T-helper 1 cell treated with Interleukin-12 subunit alpha and Interleukin-12 subunit beta and Interleukin-4 antibody, amounts not matched to agents 30 μg/mL and 1 μg/mL, for 36 hours (primary cell): ENCODE data around the gene TLE7.

Source experiments
- H3K27ac Mint-ChIP-seq: one replicate; pipeline ENCODE4 v1.8.0; 2021; ENCODE audit warnings: mild to moderate bottlenecking, mixed read lengths
- H3K27me3 Mint-ChIP-seq: one replicate; pipeline ENCODE4 v1.8.0; 2021; ENCODE audit warnings: low read depth, mixed read lengths
- H3K36me3 Mint-ChIP-seq: one replicate; pipeline ENCODE4 v1.8.0; 2021; ENCODE audit warnings: low read depth, mixed read lengths
- H3K4me1 Mint-ChIP-seq: one replicate; pipeline ENCODE4 v1.8.0; 2021; ENCODE audit warnings: low read depth, mixed read lengths
- H3K4me3 Mint-ChIP-seq: one replicate; pipeline ENCODE4 v1.8.0; 2021; ENCODE audit warnings: mild to moderate bottlenecking, moderate library complexity, mixed read lengths
- H3K9me3 Mint-ChIP-seq: one replicate; pipeline ENCODE4 v1.8.0; 2021; ENCODE audit warnings: mixed read lengths

Gene TLE7

DNA sequence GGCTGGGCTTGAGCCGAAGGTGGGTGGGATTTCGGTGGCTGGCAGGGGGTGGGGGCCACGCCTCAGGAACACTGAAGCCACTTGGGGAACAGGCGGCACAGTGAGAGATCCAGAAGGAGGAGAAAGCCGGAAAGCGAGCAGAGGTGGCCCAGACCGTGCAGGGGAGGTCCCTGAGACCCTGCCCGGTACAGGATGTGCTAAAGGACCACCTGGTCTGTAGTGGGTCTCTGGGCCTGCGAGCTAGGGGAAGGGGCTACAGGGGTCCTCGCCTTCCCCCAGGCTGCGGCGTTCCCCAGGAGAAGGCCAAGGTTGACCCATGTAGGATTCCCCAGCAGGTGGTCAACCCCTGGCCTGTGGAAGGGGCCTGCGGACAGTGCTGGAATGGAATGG, at the start of gene TLE7:
Gene TLE7 (minus strand): TSS at position 4 of the 390 bp plus-strand sequence. CDS start 8,730 bp downstream, outside the sequence.
- Mint-ChIP-seq H3K9me3 (peaks cover 22% of the 10 kb centered on the region), H3K27ac (no peak within 1 kb of the TSS), H3K4me1 (no peaks in the 10 kb centered on the region), H3K36me3 (peaks cover 3% of the 10 kb centered on the region), H3K27me3 (no peaks in the 10 kb centered on the region), H3K4me3 (no peak within 1 kb of the TSS)

DNA sequence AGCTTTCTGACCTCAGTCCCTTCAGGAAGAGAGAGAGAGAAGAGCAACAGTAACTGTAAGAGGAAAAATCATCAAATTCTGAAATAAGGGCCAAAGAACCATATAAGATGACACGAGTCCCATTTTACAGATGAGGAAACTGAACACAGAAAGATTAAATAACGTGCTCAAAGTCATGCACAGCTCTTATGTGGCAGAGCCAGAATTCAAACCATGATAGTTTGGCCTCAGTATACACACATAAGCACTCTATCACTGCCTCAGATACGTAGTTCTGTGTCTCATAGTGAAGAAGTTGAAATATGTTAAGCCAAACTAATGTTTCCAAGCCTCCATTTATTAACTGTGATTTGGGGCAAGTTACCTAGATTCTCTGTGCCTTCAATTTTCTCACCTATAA, 49.2 kb upstream of the TLE7 start:
- Mint-ChIP-seq H3K4me1 (no peaks in the 10 kb centered on the region), H3K4me3 (no peak overlapping the region), H3K36me3 (no peaks in the 10 kb centered on the region)

DNA sequence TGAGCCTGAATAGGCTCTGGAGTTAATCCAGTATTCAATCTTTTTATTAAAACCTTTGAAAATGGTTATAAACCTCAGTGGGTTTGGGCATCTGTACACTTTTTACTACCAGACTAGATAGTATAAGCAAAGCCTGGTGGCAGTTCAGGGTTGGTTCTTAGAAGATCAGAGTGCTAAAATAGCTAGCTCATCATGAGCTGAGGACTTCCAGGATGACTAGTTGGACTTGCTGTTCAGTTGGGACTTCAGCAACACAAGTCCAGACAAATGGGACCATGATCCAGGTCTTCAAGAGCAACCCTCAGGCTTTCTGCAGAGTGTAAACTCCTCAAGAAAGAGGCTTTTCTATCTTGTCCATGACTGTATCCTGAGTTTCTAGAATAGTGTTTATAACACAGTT, 48.5 kb upstream of the TLE7 start:
- Mint-ChIP-seq H3K4me1 (no peaks in the 10 kb centered on the region), H3K4me3 (no peak overlapping the region), H3K27ac (no peak overlapping the region), H3K36me3 (no peaks in the 10 kb centered on the region), H3K9me3 (no peaks in the 10 kb centered on the region), H3K27me3 (no peaks in the 10 kb centered on the region)

More for the DNA sequence above, 49.2 kb upstream of the TLE7 start:
- Mint-ChIP-seq H3K27me3 (no peaks in the 10 kb centered on the region), H3K27ac (no peak overlapping the region), H3K9me3 (no peaks in the 10 kb centered on the region)

DNA sequence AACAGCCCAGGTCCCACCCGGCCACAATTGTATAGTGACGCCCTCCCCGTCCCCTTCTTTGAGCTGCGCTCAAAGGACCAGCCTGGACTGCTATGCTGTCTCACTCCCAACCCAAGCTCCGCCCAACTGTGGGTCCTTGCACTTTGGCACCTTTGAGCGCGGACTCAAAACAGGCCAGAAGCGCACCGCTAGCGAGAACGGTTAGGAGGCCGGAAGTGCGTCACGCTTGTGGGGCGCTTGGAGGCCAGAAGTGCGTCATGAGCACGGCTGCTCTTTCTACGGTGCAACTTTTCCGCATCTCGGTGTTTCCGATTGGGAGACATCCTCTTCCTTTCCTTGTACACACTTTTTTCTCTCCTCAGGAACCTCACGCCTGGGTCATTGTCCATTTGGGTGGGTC, 47.3 kb upstream of the TLE7 start, which contains the start of gene ZNF19:
Gene ZNF19 (minus strand): TSS at position 203 of the 400 bp plus-strand sequence. CDS start 7,210 bp downstream, outside the sequence.
- Mint-ChIP-seq H3K27ac (no peak within 1 kb of the TSS), H3K36me3 (no peaks in the 10 kb centered on the region), H3K4me3 (no peak within 1 kb of the TSS), H3K4me1 (peaks cover 5% of the 10 kb centered on the region), H3K27me3 (no peaks in the 10 kb centered on the region), H3K9me3 (no peaks in the 10 kb centered on the region)

DNA sequence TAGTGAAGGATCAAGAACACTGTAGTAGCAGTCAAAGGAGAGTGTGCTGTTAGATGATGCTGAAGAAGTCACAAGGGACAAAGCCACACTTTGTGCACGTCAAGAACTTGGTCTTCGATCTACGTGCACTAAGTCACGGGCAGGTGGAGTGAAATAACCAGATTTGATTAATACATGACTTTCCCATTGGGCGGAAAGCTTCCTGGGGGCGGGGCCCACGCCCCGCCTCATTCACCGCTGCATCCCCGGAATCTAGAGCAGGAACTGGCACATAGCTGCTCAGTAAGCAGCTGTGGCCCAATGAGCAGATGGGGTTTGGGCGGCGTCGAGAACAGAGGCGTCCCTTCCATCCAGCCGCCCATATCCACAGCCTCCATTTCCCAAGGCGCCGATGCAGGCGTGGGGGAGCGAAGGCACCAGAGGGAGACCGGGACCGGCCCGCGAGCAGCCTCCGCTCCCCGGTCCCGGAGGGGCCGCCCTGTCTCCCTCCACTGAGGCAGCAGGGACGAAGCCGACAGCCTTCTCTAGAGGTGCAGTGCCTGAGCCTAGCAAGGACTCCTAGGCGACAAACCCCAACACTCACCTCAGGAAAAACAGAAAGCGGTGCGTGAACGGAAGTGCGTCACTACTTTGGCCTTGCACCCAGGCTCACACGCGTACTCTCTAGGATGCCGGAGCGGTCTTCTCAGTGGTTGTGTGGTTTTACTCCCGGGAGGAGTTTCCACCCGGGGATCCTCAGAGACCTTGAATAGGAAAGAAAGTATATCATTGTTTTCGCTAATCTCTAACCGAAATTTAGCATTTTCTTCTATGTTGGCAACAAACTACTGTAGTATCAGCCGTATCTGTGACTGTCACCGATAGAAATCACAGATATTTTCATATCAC, 42.4 kb upstream of the TLE7 start:
- H3K27ac Mint-ChIP-seq = peak overlapping the region; percentile 69

DNA sequence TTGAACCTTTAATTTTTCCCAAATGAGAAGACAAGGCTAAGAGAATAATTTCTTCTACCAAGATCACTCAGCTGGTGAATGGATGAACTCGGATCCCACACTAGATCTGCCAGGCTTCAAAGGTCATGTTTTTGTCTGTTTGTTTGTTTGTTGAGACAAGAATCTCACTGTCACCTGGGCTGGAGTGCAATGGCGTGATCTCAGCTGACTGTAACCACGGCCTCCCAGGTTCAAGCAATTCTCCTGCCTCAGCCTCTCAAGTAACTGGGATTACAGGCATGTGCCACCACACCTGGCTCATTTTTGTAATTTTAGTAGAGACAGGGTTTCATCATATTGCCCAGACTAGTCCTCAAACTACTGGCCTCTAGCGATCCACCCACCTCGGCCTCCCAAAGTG, 40.7 kb upstream of the TLE7 start:
- Mint-ChIP-seq H3K4me1 (peaks cover 14% of the 10 kb centered on the region), H3K27ac (no peak overlapping the region), H3K27me3 (no peaks in the 10 kb centered on the region), H3K4me3 (no peak overlapping the region), H3K36me3 (no peaks in the 10 kb centered on the region), H3K9me3 (no peaks in the 10 kb centered on the region)

More for the DNA sequence above, 42.4 kb upstream of the TLE7 start:
- Mint-ChIP-seq H3K36me3 (no peaks in the 10 kb centered on the region), H3K9me3 (no peaks in the 10 kb centered on the region), H3K27me3 (no peaks in the 10 kb centered on the region), H3K4me1 (peaks cover 14% of the 10 kb centered on the region), H3K4me3 (peak overlapping the region; percentile 82)

DNA sequence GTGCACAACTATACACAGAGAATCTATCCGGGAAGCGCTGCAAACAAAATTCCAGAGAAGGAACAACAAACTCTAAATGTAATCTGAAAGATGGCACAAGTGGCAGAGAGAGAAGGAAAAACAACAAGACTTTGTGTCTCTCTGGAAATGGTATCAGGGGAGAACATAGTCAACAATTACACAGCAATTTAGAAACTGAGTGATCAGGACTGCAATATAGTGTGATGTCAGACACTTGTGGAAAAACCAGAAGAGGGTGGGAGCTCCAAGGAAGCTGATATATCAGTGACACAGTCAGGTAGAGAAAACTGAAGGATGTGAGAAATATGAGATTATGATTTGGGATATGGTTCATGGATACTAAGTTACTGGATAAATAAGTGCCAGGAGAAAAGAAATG, 39.1 kb upstream of the TLE7 start:
- Mint-ChIP-seq H3K4me3 (no peak overlapping the region), H3K9me3 (no peaks in the 10 kb centered on the region), H3K27ac (no peak overlapping the region), H3K27me3 (no peaks in the 10 kb centered on the region), H3K36me3 (peaks cover 2% of the 10 kb centered on the region), H3K4me1 (peaks cover 17% of the 10 kb centered on the region)

DNA sequence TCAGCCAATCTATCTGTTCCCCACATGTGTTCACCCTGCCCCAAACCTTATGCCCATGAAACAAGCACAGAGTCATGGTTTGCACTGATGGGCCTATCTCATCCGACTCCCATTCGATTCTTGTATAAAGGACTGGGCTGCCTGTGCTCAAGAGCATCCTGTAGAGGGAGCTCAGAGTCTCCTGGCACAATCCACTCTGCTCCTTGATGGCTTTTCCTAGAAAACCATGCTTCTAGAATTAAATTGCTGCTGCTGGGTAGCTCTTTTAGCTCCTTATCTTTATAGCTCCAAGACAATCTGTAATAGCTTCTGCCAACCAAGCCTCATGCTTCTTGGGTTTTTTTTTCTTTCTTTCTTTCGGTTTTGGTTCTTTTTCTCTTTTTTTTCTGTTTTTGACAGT, 37.6 kb upstream of the TLE7 start:
- Mint-ChIP-seq H3K27ac (no peak overlapping the region), H3K9me3 (no peaks in the 10 kb centered on the region), H3K27me3 (no peaks in the 10 kb centered on the region), H3K36me3 (peaks cover 5% of the 10 kb centered on the region), H3K4me3 (no peak overlapping the region), H3K4me1 (peaks cover 12% of the 10 kb centered on the region)

DNA sequence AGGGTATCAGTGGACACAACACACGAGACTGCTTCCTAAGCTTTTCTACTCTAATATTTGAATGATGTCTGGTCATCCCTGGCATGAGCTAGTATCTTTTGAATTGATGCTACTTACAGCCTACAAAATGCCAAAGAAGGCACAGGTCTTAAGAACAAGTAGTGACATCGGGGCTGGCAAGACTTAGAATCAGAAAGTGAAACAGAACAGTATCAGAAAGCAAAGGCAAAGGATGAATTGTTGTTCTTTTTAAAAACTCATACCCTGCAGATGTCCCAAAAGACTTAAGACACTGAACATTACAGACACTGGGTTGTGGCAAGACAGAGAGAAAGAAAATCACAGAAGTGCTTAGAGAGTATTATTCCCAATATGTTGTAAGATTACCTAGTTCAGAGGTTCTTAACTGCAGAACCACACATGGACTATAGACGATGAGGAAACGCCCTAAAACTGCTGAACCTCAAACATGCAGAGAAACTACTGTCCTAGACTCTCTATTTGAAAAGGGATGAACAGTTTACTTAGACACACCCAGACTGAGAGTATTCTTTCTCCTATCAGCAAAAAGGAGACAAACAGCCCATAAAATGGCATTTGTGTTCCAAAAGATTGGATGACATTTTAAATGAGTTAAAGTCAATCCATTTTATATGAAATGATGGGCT, 34.7 kb upstream of the TLE7 start:
- H3K36me3 Mint-ChIP-seq = peaks cover 5% of the 10 kb centered on the region
- peak overlapping the region; percentile 47 for H3K27ac Mint-ChIP-seq
- H3K4me1 Mint-ChIP-seq = peaks cover 5% of the 10 kb centered on the region
- H3K4me3 Mint-ChIP-seq = no peak overlapping the region
- no peaks in the 10 kb centered on the region for H3K9me3 Mint-ChIP-seq
- H3K27me3 Mint-ChIP-seq = no peaks in the 10 kb centered on the region

DNA sequence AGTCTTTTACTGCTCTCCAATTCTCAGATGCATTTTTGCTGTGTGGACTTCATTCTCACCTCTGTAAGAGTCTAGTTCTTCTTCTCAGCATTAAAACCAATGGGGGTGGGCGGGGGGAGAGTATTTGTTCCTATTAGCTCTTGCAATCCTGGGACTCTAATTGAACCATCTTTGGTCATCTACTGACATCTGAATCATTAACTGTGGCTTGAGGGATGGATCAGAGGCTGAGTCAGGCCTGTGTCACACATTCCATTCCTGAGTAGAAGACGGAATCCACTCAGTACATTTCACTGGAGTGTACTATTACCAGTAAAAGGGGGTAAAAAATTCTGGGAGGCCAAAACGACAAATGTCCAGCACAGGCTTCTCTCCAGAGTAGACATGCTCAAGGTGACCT, 33.0 kb upstream of the TLE7 start:
- H3K36me3 Mint-ChIP-seq = peaks cover 5% of the 10 kb centered on the region
- H3K27me3 Mint-ChIP-seq = no peaks in the 10 kb centered on the region
- H3K27ac Mint-ChIP-seq = no peak overlapping the region
- peaks cover 3% of the 10 kb centered on the region for H3K4me1 Mint-ChIP-seq
- no peaks in the 10 kb centered on the region for H3K9me3 Mint-ChIP-seq
- H3K4me3 Mint-ChIP-seq = no peak overlapping the region

DNA sequence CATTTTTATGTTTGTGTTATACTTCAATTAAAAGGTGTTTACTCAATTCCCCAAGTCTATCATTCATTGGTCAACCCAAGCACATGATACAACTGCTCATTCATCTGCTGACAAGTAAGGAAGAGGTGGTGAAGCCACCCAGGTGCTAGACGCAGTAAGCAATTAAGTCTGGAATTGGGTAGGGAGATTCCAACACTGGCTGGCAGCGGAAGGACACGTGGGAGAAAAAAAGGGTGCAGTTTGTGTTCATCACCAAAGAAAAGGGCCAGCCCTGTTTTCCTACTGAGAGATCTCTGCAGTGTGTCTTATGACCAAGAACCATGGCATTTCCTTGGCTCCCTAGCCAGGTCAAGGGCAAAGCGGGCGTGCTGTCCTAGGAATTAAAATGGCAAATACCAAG, 32.0 kb upstream of the TLE7 start:
- no peak overlapping the region for H3K27ac Mint-ChIP-seq
- H3K27me3 Mint-ChIP-seq = no peaks in the 10 kb centered on the region
- H3K36me3 Mint-ChIP-seq = peaks cover 5% of the 10 kb centered on the region
- H3K9me3 Mint-ChIP-seq = no peaks in the 10 kb centered on the region
- H3K4me1 Mint-ChIP-seq = peaks cover 3% of the 10 kb centered on the region
- H3K4me3 Mint-ChIP-seq = no peak overlapping the region

DNA sequence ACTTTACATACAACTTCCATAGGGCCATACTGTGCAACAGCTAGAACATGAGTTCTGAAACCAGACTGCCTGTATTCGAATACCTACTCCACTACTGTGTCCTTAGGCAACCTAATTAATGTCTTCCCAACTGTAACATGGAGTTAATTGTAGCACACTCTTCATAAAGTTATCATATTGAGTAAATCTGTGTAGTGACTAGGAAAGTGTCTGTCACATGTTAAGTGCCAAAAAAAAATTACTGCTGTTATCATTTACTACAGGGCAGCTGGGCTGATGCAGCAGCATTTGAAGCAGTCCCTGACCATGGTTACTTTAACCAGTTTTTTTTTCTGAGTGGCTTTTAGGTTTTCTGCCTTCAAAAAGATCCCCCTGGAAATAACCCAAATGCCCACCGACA, 31.1 kb upstream of the TLE7 start:
- Mint-ChIP-seq H3K36me3 (peaks cover 5% of the 10 kb centered on the region), H3K4me1 (peaks cover 3% of the 10 kb centered on the region), H3K4me3 (no peak overlapping the region), H3K9me3 (no peaks in the 10 kb centered on the region), H3K27ac (no peak overlapping the region), H3K27me3 (no peaks in the 10 kb centered on the region)

DNA sequence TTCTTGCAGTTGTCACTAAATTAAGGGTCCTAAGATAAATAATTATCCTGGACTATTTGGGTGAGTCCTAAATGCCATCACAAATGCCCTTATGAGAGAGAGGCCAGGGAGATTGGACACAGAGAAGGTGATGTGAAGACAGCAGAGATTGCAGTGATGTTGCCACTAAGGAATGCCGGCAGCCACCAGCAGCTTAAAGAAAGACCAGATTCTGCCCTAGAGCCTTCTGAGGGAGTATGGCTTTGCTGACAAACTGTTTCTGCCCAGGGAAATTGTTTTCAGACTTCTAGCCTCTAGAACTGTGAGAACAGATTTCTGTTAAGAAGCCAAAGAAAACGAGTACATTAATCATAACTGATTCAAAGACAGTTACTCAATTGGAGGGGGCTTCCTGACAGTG, 30.2 kb upstream of the TLE7 start:
- H3K4me1 Mint-ChIP-seq = peaks cover 3% of the 10 kb centered on the region
- peaks cover 5% of the 10 kb centered on the region for H3K36me3 Mint-ChIP-seq
- H3K9me3 Mint-ChIP-seq = no peaks in the 10 kb centered on the region
- H3K27ac Mint-ChIP-seq = no peak overlapping the region
- H3K4me3 Mint-ChIP-seq = no peak overlapping the region
- no peaks in the 10 kb centered on the region for H3K27me3 Mint-ChIP-seq

DNA sequence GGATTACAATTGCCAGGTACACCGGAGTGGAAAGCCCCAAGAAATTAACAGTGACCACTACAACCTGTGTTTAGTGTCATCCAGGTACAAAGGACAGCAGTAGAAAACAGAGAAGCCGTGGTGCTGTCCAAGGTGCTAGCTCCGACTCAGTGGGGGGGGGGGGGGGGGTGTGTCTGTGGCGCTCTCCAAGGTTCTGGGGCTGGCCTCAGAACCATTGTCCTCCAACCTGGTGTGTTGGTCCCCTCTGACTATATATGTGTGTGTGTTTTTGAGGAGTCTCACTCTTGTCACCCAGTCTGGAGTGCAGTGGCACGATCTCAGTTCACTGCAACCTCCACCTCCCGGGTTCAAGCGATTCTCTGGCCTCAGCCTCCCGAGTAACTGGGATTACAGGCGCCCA, 26.0 kb upstream of the TLE7 start:
- Mint-ChIP-seq H3K4me3 (no peak overlapping the region), H3K4me1 (peaks cover 2% of the 10 kb centered on the region), H3K27me3 (no peaks in the 10 kb centered on the region), H3K9me3 (no peaks in the 10 kb centered on the region), H3K36me3 (no peaks in the 10 kb centered on the region), H3K27ac (no peak overlapping the region)

DNA sequence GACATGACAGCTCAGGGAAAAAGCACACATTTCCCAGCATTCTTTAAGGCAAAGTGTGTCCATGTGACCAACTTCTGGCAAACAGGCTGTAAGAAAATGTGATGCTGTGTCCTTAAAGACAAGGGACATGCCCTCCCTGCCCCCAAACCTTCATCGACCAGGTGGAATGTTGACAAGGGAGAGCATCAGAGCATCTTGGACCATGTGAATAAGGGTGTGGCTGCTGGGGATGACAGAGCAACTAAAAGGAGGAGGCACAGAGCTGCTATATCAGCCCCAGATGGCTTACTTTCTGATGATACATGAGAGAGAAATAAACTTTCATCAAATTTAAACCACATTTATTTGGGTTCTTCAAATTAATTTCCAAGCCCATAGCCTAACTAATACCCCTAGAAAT, 22.4 kb upstream of the TLE7 start:
- Mint-ChIP-seq H3K36me3 (no peaks in the 10 kb centered on the region), H3K4me3 (no peak overlapping the region), H3K4me1 (peaks cover 7% of the 10 kb centered on the region), H3K27ac (no peak overlapping the region), H3K9me3 (no peaks in the 10 kb centered on the region), H3K27me3 (no peaks in the 10 kb centered on the region)
